Measurements from ENCODE around the gene CSTPP1.

The CSTPP1 gene

DNA sequence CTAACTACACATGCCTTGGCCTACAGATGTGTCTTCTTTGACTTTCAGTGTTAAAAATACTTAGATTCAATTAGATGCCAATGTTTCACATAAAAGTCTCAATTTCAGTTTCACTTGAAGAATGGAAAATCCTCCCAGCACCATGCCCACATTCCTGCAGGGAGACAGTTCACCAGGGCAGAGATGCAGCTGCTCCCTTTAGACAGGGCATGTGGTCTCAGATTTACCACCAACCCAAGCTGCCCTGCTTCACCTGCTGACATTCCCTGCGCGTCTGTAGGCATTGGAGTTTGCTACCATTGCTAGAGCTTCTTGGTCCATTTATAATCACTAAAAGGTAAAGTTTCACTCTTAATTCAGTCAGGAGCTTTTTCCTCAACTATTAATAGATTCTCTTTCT lies 126.2 kb downstream of the CSTPP1 start:
- no peak for ATAC-seq
- TF ChIP-seq SNAI2 (CRISPR knock-in tag; IDR thresholded peaks at IDR 0.05): no peak
- TF ChIP-seq ZNF70 (CRISPR knock-in tag; IDR thresholded peaks at IDR 0.05): no peak
- no peak for TF ChIP-seq ZFP3 (CRISPR knock-in tag; IDR thresholded peaks at IDR 0.05)
- TF ChIP-seq, protein P1, sequence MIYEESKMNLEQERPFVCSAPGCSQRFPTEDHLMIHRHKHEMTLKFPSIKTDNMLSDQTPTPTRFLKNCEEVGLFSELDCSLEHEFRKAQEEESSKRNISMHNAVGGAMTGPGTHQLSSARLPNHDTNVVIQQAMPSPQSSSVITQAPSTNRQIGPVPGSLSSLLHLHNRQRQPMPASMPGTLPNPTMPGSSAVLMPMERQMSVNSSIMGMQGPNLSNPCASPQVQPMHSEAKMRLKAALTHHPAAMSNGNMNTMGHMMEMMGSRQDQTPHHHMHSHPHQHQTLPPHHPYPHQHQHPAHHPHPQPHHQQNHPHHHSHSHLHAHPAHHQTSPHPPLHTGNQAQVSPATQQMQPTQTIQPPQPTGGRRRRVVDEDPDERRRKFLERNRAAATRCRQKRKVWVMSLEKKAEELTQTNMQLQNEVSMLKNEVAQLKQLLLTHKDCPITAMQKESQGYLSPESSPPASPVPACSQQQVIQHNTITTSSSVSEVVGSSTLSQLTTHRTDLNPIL (CRISPR knock-in tag; IDR thresholded peaks at IDR 0.05; ENCODE audit: low read depth): no peak
- TF ChIP-seq ZNF565 (CRISPR knock-in tag; conservative IDR thresholded peaks at IDR 0.05; ENCODE audit: low read depth): no peak
- TF ChIP-seq, protein P2, sequence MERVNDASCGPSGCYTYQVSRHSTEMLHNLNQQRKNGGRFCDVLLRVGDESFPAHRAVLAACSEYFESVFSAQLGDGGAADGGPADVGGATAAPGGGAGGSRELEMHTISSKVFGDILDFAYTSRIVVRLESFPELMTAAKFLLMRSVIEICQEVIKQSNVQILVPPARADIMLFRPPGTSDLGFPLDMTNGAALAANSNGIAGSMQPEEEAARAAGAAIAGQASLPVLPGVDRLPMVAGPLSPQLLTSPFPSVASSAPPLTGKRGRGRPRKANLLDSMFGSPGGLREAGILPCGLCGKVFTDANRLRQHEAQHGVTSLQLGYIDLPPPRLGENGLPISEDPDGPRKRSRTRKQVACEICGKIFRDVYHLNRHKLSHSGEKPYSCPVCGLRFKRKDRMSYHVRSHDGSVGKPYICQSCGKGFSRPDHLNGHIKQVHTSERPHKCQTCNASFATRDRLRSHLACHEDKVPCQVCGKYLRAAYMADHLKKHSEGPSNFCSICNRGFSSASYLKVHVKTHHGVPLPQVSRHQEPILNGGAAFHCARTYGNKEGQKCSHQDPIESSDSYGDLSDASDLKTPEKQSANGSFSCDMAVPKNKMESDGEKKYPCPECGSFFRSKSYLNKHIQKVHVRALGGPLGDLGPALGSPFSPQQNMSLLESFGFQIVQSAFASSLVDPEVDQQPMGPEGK (CRISPR knock-in tag; IDR thresholded peaks at IDR 0.05; ENCODE audit: borderline replicate concordance): no peak
- no peak for TF ChIP-seq CSDC2 (CRISPR knock-in tag; IDR thresholded peaks at IDR 0.05)

DNA sequence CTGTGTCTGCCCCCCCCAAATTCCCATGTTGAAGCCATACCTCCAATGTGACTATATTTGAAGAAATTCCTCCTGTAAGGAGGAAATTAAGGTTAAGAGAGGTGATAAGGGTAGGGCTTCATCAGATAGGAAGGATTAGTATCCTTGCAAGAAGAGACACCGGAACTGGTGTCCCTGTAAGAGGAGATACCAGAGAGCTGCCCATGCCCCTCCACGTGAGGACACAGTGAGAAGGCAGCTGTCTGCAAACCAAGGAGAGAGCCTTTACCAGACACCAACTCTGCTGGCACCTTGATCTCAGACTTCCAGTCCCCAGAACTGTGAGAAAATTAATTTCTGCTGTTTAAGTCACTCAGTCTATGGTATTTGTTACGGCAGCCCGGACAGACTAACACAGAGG lies 130.8 kb downstream of the CSTPP1 start:
- no peak; the same call in 2 of the 3 replicates for ATAC-seq
- TF ChIP-seq TCF4 (CRISPR knock-in tag; IDR thresholded peaks at IDR 0.05; ENCODE audit: borderline replicate concordance) (no peak), OSR1 (CRISPR knock-in tag; IDR thresholded peaks at IDR 0.05) (no peak), TOX (CRISPR knock-in tag; IDR thresholded peaks at IDR 0.05; ENCODE audit: borderline replicate concordance) (no peak), ZFP30 (CRISPR knock-in tag; IDR thresholded peaks at IDR 0.05) (no peak), RARB (CRISPR knock-in tag; IDR thresholded peaks at IDR 0.05) (no peak), ZFP3 (CRISPR knock-in tag; IDR thresholded peaks at IDR 0.05) (no peak), SNAI2 (CRISPR knock-in tag; IDR thresholded peaks at IDR 0.05) (no peak), ARNTL (CRISPR knock-in tag; IDR thresholded peaks at IDR 0.05; ENCODE audit: borderline replicate concordance, low read depth) (no peak)
- TF ChIP-seq, protein P3, sequence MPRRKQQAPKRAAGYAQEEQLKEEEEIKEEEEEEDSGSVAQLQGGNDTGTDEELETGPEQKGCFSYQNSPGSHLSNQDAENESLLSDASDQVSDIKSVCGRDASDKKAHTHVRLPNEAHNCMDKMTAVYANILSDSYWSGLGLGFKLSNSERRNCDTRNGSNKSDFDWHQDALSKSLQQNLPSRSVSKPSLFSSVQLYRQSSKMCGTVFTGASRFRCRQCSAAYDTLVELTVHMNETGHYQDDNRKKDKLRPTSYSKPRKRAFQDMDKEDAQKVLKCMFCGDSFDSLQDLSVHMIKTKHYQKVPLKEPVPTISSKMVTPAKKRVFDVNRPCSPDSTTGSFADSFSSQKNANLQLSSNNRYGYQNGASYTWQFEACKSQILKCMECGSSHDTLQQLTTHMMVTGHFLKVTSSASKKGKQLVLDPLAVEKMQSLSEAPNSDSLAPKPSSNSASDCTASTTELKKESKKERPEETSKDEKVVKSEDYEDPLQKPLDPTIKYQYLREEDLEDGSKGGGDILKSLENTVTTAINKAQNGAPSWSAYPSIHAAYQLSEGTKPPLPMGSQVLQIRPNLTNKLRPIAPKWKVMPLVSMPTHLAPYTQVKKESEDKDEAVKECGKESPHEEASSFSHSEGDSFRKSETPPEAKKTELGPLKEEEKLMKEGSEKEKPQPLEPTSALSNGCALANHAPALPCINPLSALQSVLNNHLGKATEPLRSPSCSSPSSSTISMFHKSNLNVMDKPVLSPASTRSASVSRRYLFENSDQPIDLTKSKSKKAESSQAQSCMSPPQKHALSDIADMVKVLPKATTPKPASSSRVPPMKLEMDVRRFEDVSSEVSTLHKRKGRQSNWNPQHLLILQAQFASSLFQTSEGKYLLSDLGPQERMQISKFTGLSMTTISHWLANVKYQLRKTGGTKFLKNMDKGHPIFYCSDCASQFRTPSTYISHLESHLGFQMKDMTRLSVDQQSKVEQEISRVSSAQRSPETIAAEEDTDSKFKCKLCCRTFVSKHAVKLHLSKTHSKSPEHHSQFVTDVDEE (CRISPR knock-in tag; IDR thresholded peaks at IDR 0.05): no peak
- TF ChIP-seq, protein P4, sequence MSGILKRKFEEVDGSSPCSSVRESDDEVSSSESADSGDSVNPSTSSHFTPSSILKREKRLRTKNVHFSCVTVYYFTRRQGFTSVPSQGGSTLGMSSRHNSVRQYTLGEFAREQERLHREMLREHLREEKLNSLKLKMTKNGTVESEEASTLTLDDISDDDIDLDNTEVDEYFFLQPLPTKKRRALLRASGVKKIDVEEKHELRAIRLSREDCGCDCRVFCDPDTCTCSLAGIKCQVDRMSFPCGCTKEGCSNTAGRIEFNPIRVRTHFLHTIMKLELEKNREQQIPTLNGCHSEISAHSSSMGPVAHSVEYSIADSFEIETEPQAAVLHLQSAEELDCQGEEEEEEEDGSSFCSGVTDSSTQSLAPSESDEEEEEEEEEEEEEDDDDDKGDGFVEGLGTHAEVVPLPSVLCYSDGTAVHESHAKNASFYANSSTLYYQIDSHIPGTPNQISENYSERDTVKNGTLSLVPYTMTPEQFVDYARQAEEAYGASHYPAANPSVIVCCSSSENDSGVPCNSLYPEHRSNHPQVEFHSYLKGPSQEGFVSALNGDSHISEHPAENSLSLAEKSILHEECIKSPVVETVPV (CRISPR knock-in tag; IDR thresholded peaks at IDR 0.05): no peak
- TF ChIP-seq, protein P5, sequence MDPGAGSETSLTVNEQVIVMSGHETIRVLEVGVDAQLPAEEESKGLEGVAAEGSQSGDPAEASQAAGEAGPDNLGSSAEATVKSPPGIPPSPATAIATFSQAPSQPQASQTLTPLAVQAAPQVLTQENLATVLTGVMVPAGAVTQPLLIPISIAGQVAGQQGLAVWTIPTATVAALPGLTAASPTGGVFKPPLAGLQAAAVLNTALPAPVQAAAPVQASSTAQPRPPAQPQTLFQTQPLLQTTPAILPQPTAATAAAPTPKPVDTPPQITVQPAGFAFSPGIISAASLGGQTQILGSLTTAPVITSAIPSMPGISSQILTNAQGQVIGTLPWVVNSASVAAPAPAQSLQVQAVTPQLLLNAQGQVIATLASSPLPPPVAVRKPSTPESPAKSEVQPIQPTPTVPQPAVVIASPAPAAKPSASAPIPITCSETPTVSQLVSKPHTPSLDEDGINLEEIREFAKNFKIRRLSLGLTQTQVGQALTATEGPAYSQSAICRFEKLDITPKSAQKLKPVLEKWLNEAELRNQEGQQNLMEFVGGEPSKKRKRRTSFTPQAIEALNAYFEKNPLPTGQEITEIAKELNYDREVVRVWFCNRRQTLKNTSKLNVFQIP (CRISPR knock-in tag; IDR thresholded peaks at IDR 0.05; ENCODE audit: borderline replicate concordance, low read depth): no peak

DNA sequence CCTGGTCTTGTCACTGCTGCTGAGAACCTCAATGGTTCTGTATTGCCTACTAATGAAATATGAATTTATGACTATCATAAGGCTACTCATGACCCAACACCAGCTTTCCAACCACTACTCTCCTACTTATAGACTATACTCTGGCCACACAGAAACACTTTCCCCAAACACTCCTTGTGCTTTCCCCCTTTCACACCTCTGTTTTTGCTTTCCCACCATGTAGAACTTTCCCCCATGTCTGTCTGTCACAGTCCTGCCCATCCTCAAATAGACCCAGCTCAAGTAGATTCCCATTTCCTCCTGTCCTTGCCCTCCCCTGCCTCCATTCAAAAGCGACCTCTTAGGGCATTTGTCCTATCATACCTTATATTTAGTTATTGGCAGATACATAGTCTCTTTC lies 134.2 kb downstream of the CSTPP1 start:
- TF ChIP-seq ISL1 (CRISPR knock-in tag; IDR thresholded peaks at IDR 0.05): no peak
- TF ChIP-seq ZNF565 (CRISPR knock-in tag; conservative IDR thresholded peaks at IDR 0.05; ENCODE audit: low read depth): no peak
- no peak for ATAC-seq

DNA sequence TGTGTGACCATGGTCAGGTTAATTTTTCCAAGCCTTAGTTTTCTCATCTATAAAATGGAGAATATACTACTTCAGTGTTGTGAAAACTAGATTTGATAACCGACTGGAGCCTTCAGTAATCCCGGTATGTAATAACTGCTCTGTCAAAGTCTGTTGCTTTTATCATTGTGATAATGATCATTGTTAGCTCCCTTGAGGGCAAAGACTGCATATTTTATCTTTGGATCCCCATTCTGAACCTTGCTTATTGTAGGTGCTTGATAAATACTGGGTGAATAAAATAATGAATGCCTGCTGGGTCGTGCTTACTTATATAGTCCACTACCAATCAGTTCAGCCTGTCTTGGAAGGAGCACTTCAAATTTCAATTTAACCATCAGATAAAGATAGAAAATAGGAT lies 134.8 kb downstream of the CSTPP1 start:
- no peak for ATAC-seq
- TF ChIP-seq ISL1 (CRISPR knock-in tag; IDR thresholded peaks at IDR 0.05): no peak
- TF ChIP-seq CSDC2 (CRISPR knock-in tag; IDR thresholded peaks at IDR 0.05): no peak
- TF ChIP-seq BACH2 (CRISPR knock-in tag; IDR thresholded peaks at IDR 0.05; ENCODE audit: borderline replicate concordance): no peak
- TF ChIP-seq SNAI2 (CRISPR knock-in tag; IDR thresholded peaks at IDR 0.05): no peak
- no peak for TF ChIP-seq ZNF70 (CRISPR knock-in tag; IDR thresholded peaks at IDR 0.05)
- TF ChIP-seq ARNTL (CRISPR knock-in tag; IDR thresholded peaks at IDR 0.05; ENCODE audit: borderline replicate concordance, low read depth): no peak
- no peak for TF ChIP-seq RARB (CRISPR knock-in tag; IDR thresholded peaks at IDR 0.05)
- TF ChIP-seq, protein P4 (CRISPR knock-in tag; IDR thresholded peaks at IDR 0.05): no peak
- no peak for TF ChIP-seq PPARA (CRISPR knock-in tag; IDR thresholded peaks at IDR 0.05; ENCODE audit: borderline replicate concordance)
- TF ChIP-seq, protein P2 (CRISPR knock-in tag; IDR thresholded peaks at IDR 0.05; ENCODE audit: borderline replicate concordance): no peak
- no peak for TF ChIP-seq ZNF565 (CRISPR knock-in tag; conservative IDR thresholded peaks at IDR 0.05; ENCODE audit: low read depth)
- TF ChIP-seq GLIS3 (CRISPR knock-in tag; IDR thresholded peaks at IDR 0.05): no peak
- TF ChIP-seq, protein P1 (CRISPR knock-in tag; IDR thresholded peaks at IDR 0.05; ENCODE audit: low read depth): no peak
- no peak for TF ChIP-seq ZFP3 (CRISPR knock-in tag; IDR thresholded peaks at IDR 0.05)
- no peak for TF ChIP-seq OSR1 (CRISPR knock-in tag; IDR thresholded peaks at IDR 0.05)
- no peak for TF ChIP-seq TOX (CRISPR knock-in tag; IDR thresholded peaks at IDR 0.05; ENCODE audit: borderline replicate concordance)
- TF ChIP-seq ESRRG (CRISPR knock-in tag; IDR thresholded peaks at IDR 0.05): no peak
